HepG2 (cell line): ENCODE results near the gene ADIPOR2. TPM values are rescaled to one million over a fixed set of nuclear protein-coding genes. Genes with fewer than 3 reads are reported as not detected.

Experiments
- ATAC-seq: fragments of 200-7000 bp; cut with Tn5 transposase; 3 replicates; pipeline ENCODE4 v1.9.1; 2020; ENCODE audit warnings: mild to moderate bottlenecking, moderate library complexity
- BruUV-seq: library from RNA; stranded (reverse); fragments of 400-500 nt; replicated peaks from 2 replicates; lab custom pipeline; 2021; lab: Mats Ljungman, UMichigan
- CTCF ChIA-PET: fragments of 300-600 bp; formaldehyde crosslinking; extraction: SDS; loops from one replicate; lab custom pipeline; 2021; ENCODE audit warnings: low total read pairs, inconsistent platforms, low intra/inter-chr PET ratio; lab: Yijun Ruan, JAX
- POLR2A ChIA-PET: fragments of 350-600 bp; sonication (Branson Sonifier 250); formaldehyde crosslinking; loops from one replicate; lab custom pipeline; 2020; ENCODE audit warnings: antibody characterized with exemption, inconsistent platforms; lab: Yijun Ruan, JAX
- DNase-seq: peaks from one replicate; pipeline ENCODE4 v3.0.0-alpha.2; 2015; ENCODE audit warnings: low spot score
- FAIRE-seq: peaks from 3 replicates; lab custom pipeline; 2011; peaks lifted over from hg19 to GRCh38; lab: Jason Lieb, UNC
- H2AFZ ChIP-seq: one replicate; pipeline ENCODE4 v1.6.1; 2011; ENCODE audit warnings: low read length, inconsistent platforms
- H3K27ac ChIP-seq: fragments of 300-600 bp; 3 replicates; pipeline ENCODE4 v1.8.0; 2011; ENCODE audit warnings: mixed run types, mild to moderate bottlenecking, mixed read lengths, low read length, inconsistent platforms; ENCODE audit not compliant: insufficient read depth; ENCODE audit errors: extremely low read length
- H3K27me3 ChIP-seq, 2 experiments: fragments of 200-600 bp in 1 of 2; 2 replicates in 1 of 2; 3 replicates in 1 of 2; pipeline versions ENCODE4 v1.6.0 to v1.8.0; 2011; ENCODE audit warnings: low read length in 2 of 2, mild to moderate bottlenecking in 2 of 2, moderate library complexity in 2 of 2, inconsistent platforms in 1 of 2; ENCODE audit not compliant: insufficient read depth in 2 of 2, control insufficient read depth in 1 of 2
- H3K36me3 ChIP-seq, 2 experiments: fragments of 200-600 bp in 1 of 2; replicated peaks in 1 of 2; 2 replicates in 1 of 2; 3 replicates in 1 of 2; pipeline versions ENCODE4 v1.5.1 to v1.8.0; 2011; ENCODE audit warnings: low read length in 2 of 2, inconsistent platforms in 1 of 2; ENCODE audit not compliant: insufficient read depth in 2 of 2, control insufficient read depth in 1 of 2
- H3K4me1 ChIP-seq: 2 replicates; pipeline ENCODE4 v1.5.1; 2012; ENCODE audit warnings: low read length, inconsistent platforms; ENCODE audit not compliant: insufficient read depth
- H3K4me2 ChIP-seq: 2 replicates; pipeline ENCODE4 v1.6.0; 2011; ENCODE audit warnings: low read depth, low read length, inconsistent platforms
- H3K4me3 ChIP-seq, 3 experiments: fragments of 200-600 bp in 1 of 3; sonication (generic), shearing (Covaris generic) in 1 of 3; replicated peaks in 1 of 3; 2 replicates each; pipeline ENCODE4 v1.5.1; 2011 to 2016; ENCODE audit warnings: low read length in 3 of 3, inconsistent platforms in 2 of 3, low read depth in 2 of 3, mild to moderate bottlenecking in 2 of 3, control low read depth in 1 of 3, mixed read lengths in 1 of 3; ENCODE audit not compliant: insufficient read depth in 1 of 3
- H3K79me2 ChIP-seq: one replicate; pipeline ENCODE4 v1.6.1; 2011; ENCODE audit warnings: low read length, inconsistent platforms; ENCODE audit not compliant: insufficient read depth
- H3K9ac ChIP-seq: 2 replicates; pipeline ENCODE4 v1.6.0; 2011; ENCODE audit warnings: mild to moderate bottlenecking, low read depth, low read length, inconsistent platforms; ENCODE audit not compliant: insufficient read depth
- H3K9me3 ChIP-seq: 2 replicates; pipeline ENCODE4 v1.5.1; 2012; ENCODE audit warnings: mild to moderate bottlenecking, low read length
- H4K20me1 ChIP-seq: 2 replicates; pipeline ENCODE4 v1.6.0; 2011; ENCODE audit warnings: inconsistent platforms, mild to moderate bottlenecking, low read length, moderate library complexity; ENCODE audit not compliant: insufficient read depth
- ETV6 ChIP-seq: sonication (generic); formaldehyde crosslinking; conservative IDR thresholded peaks from 2 replicates; pipeline ENCODE4 v1.4.0; 2020; ENCODE audit warnings: missing genetic modification reagents
- HNF4A ChIP-seq: sonication (generic); formaldehyde crosslinking; IDR thresholded peaks from 2 replicates; pipeline ENCODE4 v1.4.0; 2020; ENCODE audit warnings: missing genetic modification reagents
- KDM1A ChIP-seq: IDR thresholded peaks from 2 replicates; pipeline ENCODE4 v1.6.1; 2016; ENCODE audit warnings: missing compliant biosample characterization
- PAX8 ChIP-seq: sonication (generic); formaldehyde crosslinking; IDR thresholded peaks from 2 replicates; pipeline ENCODE4 v1.8.0; 2022; ENCODE audit warnings: mild to moderate bottlenecking, missing genetic modification reagents, borderline replicate concordance
- STAT5B ChIP-seq: sonication (generic); formaldehyde crosslinking; IDR thresholded peaks from 2 replicates; pipeline ENCODE4 v1.4.0; 2020; ENCODE audit warnings: missing genetic modification reagents
- ZNF138 ChIP-seq: sonication (generic); formaldehyde crosslinking; IDR thresholded peaks from 2 replicates; pipeline ENCODE4 v1.5.0; 2020; ENCODE audit warnings: mild to moderate bottlenecking, low read depth, missing genetic modification reagents
- WGBS: methylation state at CpG from one replicate; pipeline ENCODE4 v1.1.6; 2017; ENCODE audit warnings: low lambda C conversion rate; 5-methylcytosine and 5-hydroxymethylcytosine counted together
- in situ Hi-C: cut with HindIII; loops from 2 replicates; pipeline ENCODE4 v1.10.0; 2017; ENCODE audit warnings: low pct_unique_long_range_greater_than_20kb; ENCODE audit not compliant: extremely low pct_ligation_motif_present
- intact Hi-C: fragments of 100-400 bp; cut with micrococcal nuclease; formaldehyde crosslinking; loops from one replicate; pipeline ENCODE4 v1.10.0; 2022; ENCODE audit not compliant: unreplicated experiment
- polyA plus RNA-seq, 8 experiments: library from polyadenylated mRNA; depleted of rRNA in 3 of 8; stranded (reverse) in 7 of 8; unstranded in 1 of 8; fragments of >200 nt; fragmentation: Illumina TruSeq in 4 of 8; extraction: Trizol in 4 of 8; gene quantifications; 2 replicates each; pipeline versions ENCODE4 v1.2.1 to v1.2.3, GENCODE V29; 2011 to 2016; ENCODE audit warnings: low read depth in 4 of 8, missing spikeins in 1 of 8, mixed read lengths in 1 of 8; ENCODE audit not compliant: insufficient read depth in 1 of 8
- total RNA-seq, 5 experiments: library from RNA; depleted of rRNA; stranded (reverse); fragments of >200 nt; fragmentation: Illumina TruSeq; extraction: Trizol; gene quantifications; 2 replicates each; pipeline ENCODE4 v1.2.3, GENCODE V29; 2016; ENCODE audit warnings: low read depth in 1 of 5

The ADIPOR2 gene
- total and polyA plus RNA-seq, 2 of the 13 experiments (the other 11 are each of a cell fraction or from before 2014, with no cell fraction given) = 35.2 to 52.2 TPM

GRCh38 chr12:1829306-1829900 is 138.5 kb downstream of the ADIPOR2 start:
- ChIA-PET POLR2A (no interaction called here), CTCF (no interaction called here)
- DNase-seq (no peak), ATAC-seq (no peak), FAIRE-seq (no peak)
- in situ Hi-C loops (no loop called here), intact Hi-C loops (no loop called here)
- no TSS peak for BruUV-seq
- H3K79me2 ChIP-seq = no peaks in the 10 kb centered on the region
- H3K4me2 ChIP-seq = no peak overlapping the region
- H2AFZ ChIP-seq = no peak overlapping the region
- peaks cover 37% of the 10 kb centered on the region for H3K4me1 ChIP-seq
- H3K27me3 ChIP-seq = peaks cover 6 to 39% of the 10 kb centered on the region in 2 experiments; a peak in 4 of 5 replicates
- WGBS = 39% methylated on average over 8 of the region's 11 CpGs
- H3K9me3 ChIP-seq = no peaks in the 10 kb centered on the region
- no peaks in the 10 kb centered on the region for H4K20me1 ChIP-seq
- TF ChIP-seq ZNF138 (CRISPR knock-in tag) (no peak), ETV6 (CRISPR knock-in tag) (no peak), PAX8 (CRISPR knock-in tag) (no peak), KDM1A (CRISPR knock-in tag) (no peak), STAT5B (CRISPR knock-in tag) (no peak)
- no peaks in the 10 kb centered on the region for H3K36me3 ChIP-seq
- H3K4me3 ChIP-seq = no peak overlapping the region
- no peak overlapping the region for H3K27ac ChIP-seq
- H3K9ac ChIP-seq = no peak overlapping the region

GRCh38 chr12:1830401-1830845 is 139.6 kb downstream of the ADIPOR2 start:
- ChIA-PET POLR2A (no interaction called here), CTCF (no interaction called here)
- BruUV-seq = no TSS peak
- ATAC-seq (no peak), DNase-seq (no peak), FAIRE-seq (no peak)
- Histone ChIP-seq H3K79me2 (no peaks in the 10 kb centered on the region), H3K36me3 (no peaks in the 10 kb centered on the region), H3K4me3 (no peak overlapping the region), H3K27ac (no peak overlapping the region), H4K20me1 (no peaks in the 10 kb centered on the region), H3K9me3 (no peaks in the 10 kb centered on the region), H2AFZ (no peak overlapping the region), H3K4me2 (no peak overlapping the region), H3K9ac (no peak overlapping the region), H3K4me1 (peaks cover 29% of the 10 kb centered on the region), H3K27me3 (peaks cover 6 to 47% of the 10 kb centered on the region in 2 experiments; a peak in 4 of 5 replicates)
- in situ Hi-C loops = no loop called here
- WGBS = 0% methylated on average over 2 of the region's 3 CpGs
- intact Hi-C loops = no loop called here
- TF ChIP-seq HNF4A (CRISPR knock-in tag) = no peak
